Stimulated activated effector memory CD8-positive, alpha-beta T cell treated with anti-CD3 and anti-CD28 coated beads, Interleukin-12 subunit alpha, Interleukin-12 subunit beta, amount 100 ng/mL, for 72 hours (primary cell): ENCODE data around the gene HEBP1.
A peak's percentile ranks its signal among the peaks of the same experiment; 100 is the strongest.

Experiments
- ATAC-seq: fragments of 150-1000 bp; cut with Tn5 transposase; 2 replicates; pipeline ENCODE4 v1.10.0; 2021
- DNase-seq, 2 donors: peaks; one replicate each; pipeline ENCODE4 v3.0.0; 2021 to 2022; ENCODE audit warnings: low spot score in 2 of 2
- H3K27ac Mint-ChIP-seq: one replicate; pipeline ENCODE4 v1.8.0; 2022; ENCODE audit warnings: mild to moderate bottlenecking, mixed read lengths
- H3K36me3 Mint-ChIP-seq: one replicate; pipeline ENCODE4 v1.8.0; 2022; ENCODE audit warnings: mild to moderate bottlenecking, mixed read lengths
- H3K4me1 Mint-ChIP-seq: one replicate; pipeline ENCODE4 v1.8.0; 2022; ENCODE audit warnings: mixed read lengths
- H3K4me3 Mint-ChIP-seq: one replicate; pipeline ENCODE4 v1.8.0; 2022; ENCODE audit warnings: mild to moderate bottlenecking, mixed read lengths
- H3K9me3 Mint-ChIP-seq: one replicate; pipeline ENCODE4 v1.8.0; 2022; ENCODE audit warnings: mixed read lengths

The HEBP1 gene

DNA sequence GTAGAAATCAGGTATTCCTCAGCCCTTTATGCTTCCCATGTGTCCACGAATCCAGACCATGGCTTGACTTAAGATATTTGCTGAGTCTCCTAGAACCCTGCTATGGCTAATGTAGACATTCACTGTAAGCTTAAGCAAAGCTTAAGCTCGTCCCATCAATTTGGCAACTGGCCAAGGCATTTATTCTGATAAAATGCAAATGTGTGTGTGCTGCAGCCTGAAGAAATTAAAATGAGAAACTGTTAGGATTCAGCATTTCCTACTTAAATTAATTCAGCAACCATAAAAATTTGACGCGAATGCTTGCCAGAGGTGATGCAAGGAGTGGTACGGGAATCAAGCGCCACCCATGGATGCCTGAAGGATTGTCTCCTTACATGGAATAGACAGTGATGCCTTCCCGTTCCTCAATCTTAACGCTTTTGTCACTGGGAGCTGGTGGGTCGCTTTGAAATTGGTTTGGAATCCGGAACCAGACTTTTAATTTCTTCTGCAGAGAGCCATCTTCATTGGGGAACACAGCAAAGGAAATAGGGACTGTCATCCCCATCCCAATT lies 13.2 kb downstream of the HEBP1 start:
- Mint-ChIP-seq H3K4me1 (peaks cover 10% of the 10 kb centered on the region), H3K9me3 (no peaks in the 10 kb centered on the region), H3K36me3 (peaks cover 12% of the 10 kb centered on the region), H3K27ac (no peak overlapping the region), H3K4me3 (no peak overlapping the region)
- ATAC-seq (no peak), DNase-seq (no peak)

- peaks cover 12% of the 10 kb centered on the region for H3K36me3 Mint-ChIP-seq
- peaks cover 3% of the 10 kb centered on the region for H3K4me1 Mint-ChIP-seq
- H3K27ac Mint-ChIP-seq = no peak overlapping the region
- DNase-seq (no peak), ATAC-seq (peak; percentile 73)
- no peaks in the 10 kb centered on the region for H3K9me3 Mint-ChIP-seq
- H3K4me3 Mint-ChIP-seq = no peak overlapping the region
These were observed 14.2 kb downstream of the HEBP1 start for GRCh38 chr12:12985817-12986408.

- Mint-ChIP-seq H3K9me3 (no peaks in the 10 kb centered on the region), H3K4me1 (no peaks in the 10 kb centered on the region), H3K4me3 (no peak overlapping the region), H3K36me3 (peaks cover 12% of the 10 kb centered on the region), H3K27ac (no peak overlapping the region)
- ATAC-seq (no peak), DNase-seq (no peak)
These were observed 15.9 kb downstream of the HEBP1 start for GRCh38 chr12:12984149-12984548.

GRCh38 chr12:12983420-12984035 lies 16.5 kb downstream of the HEBP1 start:
- Mint-ChIP-seq H3K27ac (no peak overlapping the region), H3K9me3 (no peaks in the 10 kb centered on the region), H3K36me3 (peaks cover 12% of the 10 kb centered on the region), H3K4me3 (no peak overlapping the region), H3K4me1 (no peaks in the 10 kb centered on the region)
- DNase-seq (no peak), ATAC-seq (no peak)

- no peaks in the 10 kb centered on the region for H3K4me1 Mint-ChIP-seq
- no peak overlapping the region for H3K27ac Mint-ChIP-seq
- ATAC-seq (no peak), DNase-seq (no peak)
- H3K4me3 Mint-ChIP-seq = no peak overlapping the region
- no peaks in the 10 kb centered on the region for H3K9me3 Mint-ChIP-seq
- peaks cover 12% of the 10 kb centered on the region for H3K36me3 Mint-ChIP-seq
These were observed 17.7 kb downstream of the HEBP1 start for GRCh38 chr12:12982331-12982730.

DNA sequence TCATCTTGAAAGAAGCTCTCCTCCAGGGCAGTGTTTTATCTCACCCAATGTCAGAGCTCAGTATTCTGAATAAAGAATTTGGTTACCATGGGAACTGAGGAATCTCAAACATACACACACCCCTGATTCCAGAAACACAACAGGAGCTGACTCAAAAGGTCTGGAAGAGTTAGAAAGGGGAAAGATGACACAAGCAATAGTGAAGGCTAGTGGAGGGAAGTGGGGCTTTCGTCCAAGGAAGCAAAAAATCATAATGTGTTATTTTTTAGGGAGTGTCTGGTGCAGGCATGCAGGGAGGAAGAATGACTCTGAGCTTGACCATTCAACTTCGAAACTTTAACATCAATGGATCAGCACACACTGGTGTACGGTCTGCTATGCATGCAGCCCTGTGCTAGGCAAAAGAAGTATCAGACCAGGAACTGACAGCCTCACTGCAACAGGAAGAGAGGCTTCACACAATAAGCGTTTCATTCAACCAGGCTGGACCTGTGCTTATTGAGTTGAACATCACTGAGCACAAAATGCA lies 20.3 kb downstream of the HEBP1 start:
- Mint-ChIP-seq H3K36me3 (peaks cover 10% of the 10 kb centered on the region), H3K4me3 (no peak overlapping the region), H3K4me1 (no peaks in the 10 kb centered on the region), H3K27ac (no peak overlapping the region), H3K9me3 (no peaks in the 10 kb centered on the region)
- ATAC-seq (no peak), DNase-seq (no peak)

- peaks cover 3% of the 10 kb centered on the region for H3K9me3 Mint-ChIP-seq
- no peak overlapping the region for H3K4me3 Mint-ChIP-seq
- H3K27ac Mint-ChIP-seq = no peak overlapping the region
- no peak for DNase-seq
- no peaks in the 10 kb centered on the region for H3K4me1 Mint-ChIP-seq
- no peak for ATAC-seq
- peaks cover 4% of the 10 kb centered on the region for H3K36me3 Mint-ChIP-seq
These were observed 20.9 kb downstream of the HEBP1 start for GRCh38 chr12:12979126-12979525.

- Mint-ChIP-seq H3K4me3 (no peak overlapping the region), H3K27ac (no peak overlapping the region), H3K36me3 (no peaks in the 10 kb centered on the region), H3K9me3 (peaks cover 14% of the 10 kb centered on the region), H3K4me1 (no peaks in the 10 kb centered on the region)
- DNase-seq = no peak
- ATAC-seq = no peak
These were observed 22.8 kb downstream of the HEBP1 start for GRCh38 chr12:12977231-12977630.

GRCh38 chr12:12976366-12976765 lies 23.7 kb downstream of the HEBP1 start:
- ATAC-seq = no peak
- Mint-ChIP-seq H3K27ac (no peak overlapping the region), H3K4me3 (no peak overlapping the region), H3K9me3 (peaks cover 17% of the 10 kb centered on the region), H3K36me3 (no peaks in the 10 kb centered on the region), H3K4me1 (no peaks in the 10 kb centered on the region)
- no peak for DNase-seq

DNA sequence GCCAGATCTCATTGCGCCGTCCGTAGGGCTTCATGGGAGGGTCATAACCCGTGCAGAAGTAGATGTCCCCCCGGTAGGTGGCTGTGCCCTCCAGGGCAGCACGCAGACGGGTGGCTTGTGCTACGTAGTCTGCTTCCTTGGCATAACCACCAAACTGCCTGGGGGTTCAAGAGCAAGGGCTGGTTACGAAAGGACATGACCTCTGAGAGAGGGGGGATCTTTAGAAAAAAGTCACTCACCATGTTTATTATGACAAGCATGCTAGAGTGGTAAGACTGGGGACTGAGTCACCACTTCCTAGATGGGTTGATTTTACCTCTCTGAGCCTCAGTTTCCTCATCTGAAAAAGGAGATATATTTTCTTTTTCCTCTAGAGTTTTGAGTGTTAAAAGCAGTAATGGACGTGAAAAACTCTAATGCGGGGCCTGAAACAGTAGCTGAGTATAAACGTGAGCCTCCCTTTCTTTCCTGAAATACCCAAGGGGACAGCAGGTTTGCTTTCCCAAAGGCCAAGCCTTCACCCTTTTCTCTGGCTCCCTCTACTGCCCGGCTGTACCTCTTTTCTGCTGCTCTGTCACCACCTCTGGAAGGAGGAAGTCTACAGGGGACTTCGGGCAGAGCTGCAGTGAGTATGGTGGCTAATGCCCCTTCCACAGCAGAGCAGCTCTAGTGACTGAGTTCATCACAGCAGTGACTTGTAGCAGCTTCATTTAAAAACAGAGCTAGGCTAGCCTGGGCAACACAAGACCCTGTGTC lies 24.6 kb downstream of the HEBP1 start:
- H3K36me3 Mint-ChIP-seq = no peaks in the 10 kb centered on the region
- H3K9me3 Mint-ChIP-seq = peaks cover 17% of the 10 kb centered on the region
- DNase-seq (no peak), ATAC-seq (no peak)
- H3K27ac Mint-ChIP-seq = no peak overlapping the region
- H3K4me1 Mint-ChIP-seq = no peaks in the 10 kb centered on the region
- H3K4me3 Mint-ChIP-seq = no peak overlapping the region

GRCh38 chr12:12974211-12974610 lies 25.9 kb downstream of the HEBP1 start:
- Mint-ChIP-seq H3K9me3 (peaks cover 17% of the 10 kb centered on the region), H3K4me3 (no peak overlapping the region), H3K27ac (peak overlapping the region; percentile 20), H3K36me3 (no peaks in the 10 kb centered on the region), H3K4me1 (no peaks in the 10 kb centered on the region)
- DNase-seq = no peak
- no peak for ATAC-seq

GRCh38 chr12:12973019-12973418 lies 27.0 kb downstream of the HEBP1 start:
- H3K27ac Mint-ChIP-seq = no peak overlapping the region
- H3K36me3 Mint-ChIP-seq = no peaks in the 10 kb centered on the region
- no peak overlapping the region for H3K4me3 Mint-ChIP-seq
- ATAC-seq = no peak
- no peaks in the 10 kb centered on the region for H3K4me1 Mint-ChIP-seq
- no peak for DNase-seq
- H3K9me3 Mint-ChIP-seq = peaks cover 17% of the 10 kb centered on the region

DNA sequence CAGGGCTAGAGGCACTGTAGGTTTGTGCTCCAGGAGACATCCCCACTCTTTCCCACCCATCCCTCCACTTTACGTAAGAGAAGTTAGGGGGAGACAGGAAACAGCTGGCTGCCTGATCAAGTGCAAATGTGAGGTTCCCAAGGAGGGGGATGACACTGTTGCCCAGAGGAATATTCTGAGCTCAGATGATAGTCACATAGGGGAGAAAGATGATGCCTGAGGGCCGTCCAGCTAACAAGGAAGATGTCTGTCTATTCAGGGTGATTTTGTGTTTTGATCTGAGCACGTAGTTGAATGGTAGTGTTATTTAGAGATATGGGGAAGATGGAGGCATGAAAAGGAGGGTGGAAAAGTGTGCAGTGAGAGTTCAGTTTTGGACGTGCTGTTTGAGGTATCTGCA lies 34.2 kb downstream of the HEBP1 start:
- Mint-ChIP-seq H3K4me3 (no peak overlapping the region), H3K36me3 (no peaks in the 10 kb centered on the region), H3K9me3 (no peaks in the 10 kb centered on the region), H3K27ac (no peak overlapping the region), H3K4me1 (peaks cover 9% of the 10 kb centered on the region)
- DNase-seq = no peak
- ATAC-seq = no peak

DNA sequence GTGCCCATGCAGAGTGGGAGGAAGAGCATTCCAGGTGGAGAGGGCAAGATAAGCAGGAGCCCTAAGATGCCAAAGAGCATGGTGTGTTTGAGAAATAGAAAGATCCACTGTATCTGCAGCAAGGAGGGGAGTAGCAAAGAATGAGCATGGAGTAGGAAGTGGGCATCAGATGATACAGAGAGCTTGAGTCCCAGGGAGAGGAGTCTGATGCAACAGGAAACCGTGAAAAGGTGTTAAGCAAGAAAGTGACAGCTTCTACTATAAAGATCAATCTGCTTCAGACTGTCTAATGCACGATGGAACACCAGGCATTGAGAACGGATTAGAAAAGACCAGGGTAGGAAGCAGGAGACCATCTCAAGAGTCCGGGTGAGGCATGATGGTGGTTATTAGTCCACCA lies 35.8 kb downstream of the HEBP1 start:
- no peak overlapping the region for H3K27ac Mint-ChIP-seq
- no peak overlapping the region for H3K4me3 Mint-ChIP-seq
- peaks cover 9% of the 10 kb centered on the region for H3K4me1 Mint-ChIP-seq
- no peaks in the 10 kb centered on the region for H3K36me3 Mint-ChIP-seq
- no peak for DNase-seq
- peak; percentile 40 for ATAC-seq
- H3K9me3 Mint-ChIP-seq = no peaks in the 10 kb centered on the region

DNA sequence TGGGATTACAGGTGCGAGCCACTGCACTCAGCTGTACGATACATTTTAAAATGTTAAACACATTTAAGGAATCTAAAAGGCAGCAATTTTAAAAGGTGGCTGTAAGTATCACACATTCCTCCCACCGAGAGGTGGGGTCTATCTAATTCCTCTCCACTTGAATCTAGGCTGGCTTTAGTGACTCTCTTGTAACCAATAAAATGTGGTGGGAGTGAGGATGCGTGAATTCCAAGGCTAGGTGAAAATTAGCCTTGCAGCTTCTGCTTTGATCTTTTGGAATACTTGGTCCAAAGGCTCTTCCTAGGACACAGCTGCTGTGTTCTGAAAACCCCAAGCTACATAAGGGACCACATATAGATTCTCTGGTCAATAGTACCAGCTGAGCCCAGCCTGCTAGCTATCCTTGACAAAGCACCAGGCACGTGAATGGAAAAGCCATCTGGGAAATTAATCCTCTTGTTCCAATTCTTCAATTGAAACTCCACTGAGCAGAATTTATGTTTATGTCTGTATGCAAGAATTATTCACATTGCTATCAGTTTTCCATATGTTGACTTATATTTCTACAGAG lies 39.3 kb downstream of the HEBP1 start:
- no peaks in the 10 kb centered on the region for H3K36me3 Mint-ChIP-seq
- DNase-seq (no peak), ATAC-seq (no peak)
- no peak overlapping the region for H3K4me3 Mint-ChIP-seq
- peaks cover 9% of the 10 kb centered on the region for H3K4me1 Mint-ChIP-seq
- no peaks in the 10 kb centered on the region for H3K9me3 Mint-ChIP-seq
- H3K27ac Mint-ChIP-seq = no peak overlapping the region
